OCI-LY3 (cell line): ENCODE results near the gene ZNF680.
"Not testable (repeated sequence)": the region's sequence is repeated elsewhere in the genome, so short reads cannot be mapped to it uniquely, and the experiment has no call there.

Experiments used
- H2AFZ ChIP-seq: fragments of 200-600, 300-600 bp; shearing (Covaris generic); 2 replicates; pipeline ENCODE4 v1.6.0; 2014; ENCODE audit warnings: antibody characterized with exemption, low read depth, low read length
- H3K27ac ChIP-seq: fragments of 200-600, 300-600 bp; sonication (generic); 2 replicates; pipeline ENCODE4 v1.5.1; 2014; ENCODE audit warnings: mild to moderate bottlenecking, low read length, moderate library complexity, mixed read lengths
- H3K27me3 ChIP-seq: fragments of 200-600, 300-600 bp; sonication (generic); 2 replicates; pipeline ENCODE4 v1.6.1; 2014; ENCODE audit warnings: low read depth, low read length, mixed read lengths
- H3K36me3 ChIP-seq: fragments of 200-600, 300-600 bp; sonication (generic); replicated peaks from 2 replicates; pipeline ENCODE3; 2014; ENCODE audit warnings: low read depth, low read length, mixed read lengths
- H3K4me1 ChIP-seq: fragments of 300-600, 200-600 bp; sonication (generic); 2 replicates; pipeline ENCODE4 v1.6.1; 2014; ENCODE audit warnings: low read length, mixed read lengths
- H3K4me2 ChIP-seq: fragments of 200-600, 300-600 bp; sonication (generic); 2 replicates; pipeline ENCODE4 v1.6.1; 2014; ENCODE audit warnings: low read length, mixed read lengths
- H3K4me3 ChIP-seq: fragments of 300-600, 200-600 bp; sonication (generic); 2 replicates; pipeline ENCODE4 v1.5.1; 2014; ENCODE audit warnings: antibody characterized with exemption, mild to moderate bottlenecking, low read length, moderate library complexity
- H3K79me2 ChIP-seq: fragments of 300-600, 200-600 bp; shearing (Covaris generic); 2 replicates; pipeline ENCODE4 v1.6.1; 2014; ENCODE audit warnings: mild to moderate bottlenecking, low read length, mixed read lengths
- H3K9ac ChIP-seq: fragments of 300-600, 200-600 bp; shearing (Covaris generic); 2 replicates; pipeline ENCODE4 v1.6.0; 2014; ENCODE audit warnings: mild to moderate bottlenecking, low read length, moderate library complexity
- H3K9me3 ChIP-seq: fragments of 200-600, 300-600 bp; shearing (Covaris generic); 2 replicates; pipeline ENCODE4 v1.6.1; 2014; ENCODE audit warnings: low read length, mixed read lengths; ENCODE audit not compliant: insufficient read depth
- H4K20me1 ChIP-seq: fragments of 200-600, 300-600 bp; sonication (generic); 2 replicates; pipeline ENCODE4 v1.6.1; 2016; ENCODE audit warnings: low read length, mixed read lengths; ENCODE audit not compliant: insufficient read depth
- EZH2phosphoT487 ChIP-seq: fragments of 200-600 bp; shearing (Covaris generic); IDR thresholded peaks from 2 replicates; pipeline ENCODE4 v1.6.1; 2018; ENCODE audit warnings: antibody characterized with exemption, mixed run types, low read depth
- TF ChIP-seq, protein P1 (sequence below): fragments of 200-600, 300-600 bp; sonication (generic); IDR thresholded peaks from 2 replicates; pipeline ENCODE4 v1.5.1; 2014; ENCODE audit warnings: antibody characterized with exemption, low read length, low read depth

Gene ZNF680

DNA sequence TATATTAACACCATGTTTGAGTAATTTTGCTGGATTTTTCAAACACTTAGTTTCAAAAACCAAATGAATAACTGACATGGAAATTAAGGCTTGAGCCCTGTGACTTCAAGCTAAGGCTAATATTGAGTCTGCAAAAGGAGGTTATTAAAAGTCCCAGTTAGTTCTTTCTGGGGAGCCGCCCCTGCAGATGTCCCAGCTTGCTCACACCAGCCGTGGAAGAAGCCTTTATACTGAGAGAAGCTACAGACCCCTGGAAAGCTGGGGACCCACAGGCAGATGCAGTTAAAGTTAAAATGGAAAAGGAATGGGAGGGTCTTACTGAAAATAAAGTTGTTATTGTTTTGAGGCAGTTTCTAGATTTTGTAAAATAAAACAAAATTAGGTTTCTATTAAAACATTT is 18.5 kb upstream of the ZNF680 start:
- H3K4me3 ChIP-seq, result no peak overlapping the region
- no peaks in the 10 kb centered on the region for H3K79me2 ChIP-seq

DNA sequence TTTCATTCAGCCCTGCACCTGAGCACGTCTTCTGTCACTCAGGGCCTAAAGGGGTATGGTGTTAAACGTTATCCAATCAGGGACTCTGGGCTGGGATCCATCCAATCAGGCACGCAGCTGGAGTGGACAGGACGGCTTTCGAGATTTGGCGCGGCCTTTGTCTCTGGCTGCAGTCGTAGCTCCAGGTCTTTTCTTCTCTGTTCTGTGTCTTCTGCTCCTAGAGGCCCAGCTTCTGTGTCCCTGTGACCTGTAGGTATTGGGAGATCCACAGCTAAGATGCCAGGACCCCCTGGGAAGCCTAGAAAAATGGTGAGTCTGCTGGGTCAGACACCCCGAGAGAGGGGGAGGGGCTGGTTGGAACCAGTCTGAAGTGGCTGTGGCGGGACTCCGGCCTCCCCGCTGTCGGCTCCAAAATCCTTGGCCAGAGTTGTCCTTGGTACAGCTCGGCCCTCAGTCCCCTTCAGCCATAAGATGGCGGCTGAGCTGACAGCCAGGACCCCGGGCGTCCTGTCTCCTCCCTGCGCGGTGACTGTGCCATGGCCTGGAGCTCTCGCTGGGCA is 11.7 kb upstream of the ZNF680 start:
- no peak overlapping the region for H3K9ac ChIP-seq
- no peak overlapping the region for H3K27ac ChIP-seq
- H4K20me1 ChIP-seq, result no peaks in the 10 kb centered on the region
- H3K4me3 ChIP-seq, result no peak overlapping the region
- no peaks in the 10 kb centered on the region for H3K36me3 ChIP-seq
- 0 out of 2 replicates have a peak, but pooled peaks cover 2% of the 10 kb centered on the region for H3K9me3 ChIP-seq
- no peaks in the 10 kb centered on the region for H3K4me1 ChIP-seq
- H2AFZ ChIP-seq, result no peak overlapping the region
- no peaks in the 10 kb centered on the region for H3K79me2 ChIP-seq
- no peak for TF ChIP-seq EZH2phosphoT487
- TF ChIP-seq, protein P1, sequence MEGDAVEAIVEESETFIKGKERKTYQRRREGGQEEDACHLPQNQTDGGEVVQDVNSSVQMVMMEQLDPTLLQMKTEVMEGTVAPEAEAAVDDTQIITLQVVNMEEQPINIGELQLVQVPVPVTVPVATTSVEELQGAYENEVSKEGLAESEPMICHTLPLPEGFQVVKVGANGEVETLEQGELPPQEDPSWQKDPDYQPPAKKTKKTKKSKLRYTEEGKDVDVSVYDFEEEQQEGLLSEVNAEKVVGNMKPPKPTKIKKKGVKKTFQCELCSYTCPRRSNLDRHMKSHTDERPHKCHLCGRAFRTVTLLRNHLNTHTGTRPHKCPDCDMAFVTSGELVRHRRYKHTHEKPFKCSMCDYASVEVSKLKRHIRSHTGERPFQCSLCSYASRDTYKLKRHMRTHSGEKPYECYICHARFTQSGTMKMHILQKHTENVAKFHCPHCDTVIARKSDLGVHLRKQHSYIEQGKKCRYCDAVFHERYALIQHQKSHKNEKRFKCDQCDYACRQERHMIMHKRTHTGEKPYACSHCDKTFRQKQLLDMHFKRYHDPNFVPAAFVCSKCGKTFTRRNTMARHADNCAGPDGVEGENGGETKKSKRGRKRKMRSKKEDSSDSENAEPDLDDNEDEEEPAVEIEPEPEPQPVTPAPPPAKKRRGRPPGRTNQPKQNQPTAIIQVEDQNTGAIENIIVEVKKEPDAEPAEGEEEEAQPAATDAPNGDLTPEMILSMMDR, result no peak
- H3K27me3 ChIP-seq, result no peaks in the 10 kb centered on the region
- no peak overlapping the region for H3K4me2 ChIP-seq

More for the DNA sequence above, 18.5 kb upstream of the ZNF680 start:
- H2AFZ ChIP-seq, result no peak overlapping the region
- H3K4me2 ChIP-seq, result no peak overlapping the region
- no peak overlapping the region for H3K27ac ChIP-seq
- 0 out of 2 replicates have a peak, but pooled peaks cover 4% of the 10 kb centered on the region for H3K9me3 ChIP-seq
- H3K27me3 ChIP-seq, result no peaks in the 10 kb centered on the region
- no peak for TF ChIP-seq EZH2phosphoT487
- TF ChIP-seq, protein P1, result no peak
- no peak overlapping the region for H3K9ac ChIP-seq
- H3K4me1 ChIP-seq, result no peaks in the 10 kb centered on the region
- H4K20me1 ChIP-seq, result no peaks in the 10 kb centered on the region
- no peaks in the 10 kb centered on the region for H3K36me3 ChIP-seq

DNA sequence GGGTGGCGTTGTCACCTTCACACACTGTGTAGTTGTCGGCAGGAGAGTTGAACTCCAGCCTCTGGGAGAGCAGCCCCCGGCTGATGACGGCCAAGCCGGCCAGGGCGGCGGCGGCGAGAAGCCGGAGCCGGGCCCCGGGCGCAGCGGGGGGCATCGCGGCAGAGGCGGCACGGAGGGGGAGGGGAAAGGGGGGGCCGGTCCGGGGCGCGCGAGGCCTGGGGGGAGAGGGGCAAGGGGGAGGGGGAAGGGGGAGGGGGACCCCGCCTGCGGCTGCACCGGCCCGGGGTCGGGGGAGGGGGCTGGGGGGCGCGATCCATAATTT is 7.4 kb upstream of the ZNF680 start:
- H2AFZ ChIP-seq, H4K20me1 ChIP-seq, H3K4me3 ChIP-seq, H3K79me2 ChIP-seq, H3K9ac ChIP-seq, H3K27ac ChIP-seq, H3K4me2 ChIP-seq, H3K9me3 ChIP-seq, H3K4me1 ChIP-seq, H3K36me3 ChIP-seq, H3K27me3 ChIP-seq: not testable (repeated sequence)

DNA sequence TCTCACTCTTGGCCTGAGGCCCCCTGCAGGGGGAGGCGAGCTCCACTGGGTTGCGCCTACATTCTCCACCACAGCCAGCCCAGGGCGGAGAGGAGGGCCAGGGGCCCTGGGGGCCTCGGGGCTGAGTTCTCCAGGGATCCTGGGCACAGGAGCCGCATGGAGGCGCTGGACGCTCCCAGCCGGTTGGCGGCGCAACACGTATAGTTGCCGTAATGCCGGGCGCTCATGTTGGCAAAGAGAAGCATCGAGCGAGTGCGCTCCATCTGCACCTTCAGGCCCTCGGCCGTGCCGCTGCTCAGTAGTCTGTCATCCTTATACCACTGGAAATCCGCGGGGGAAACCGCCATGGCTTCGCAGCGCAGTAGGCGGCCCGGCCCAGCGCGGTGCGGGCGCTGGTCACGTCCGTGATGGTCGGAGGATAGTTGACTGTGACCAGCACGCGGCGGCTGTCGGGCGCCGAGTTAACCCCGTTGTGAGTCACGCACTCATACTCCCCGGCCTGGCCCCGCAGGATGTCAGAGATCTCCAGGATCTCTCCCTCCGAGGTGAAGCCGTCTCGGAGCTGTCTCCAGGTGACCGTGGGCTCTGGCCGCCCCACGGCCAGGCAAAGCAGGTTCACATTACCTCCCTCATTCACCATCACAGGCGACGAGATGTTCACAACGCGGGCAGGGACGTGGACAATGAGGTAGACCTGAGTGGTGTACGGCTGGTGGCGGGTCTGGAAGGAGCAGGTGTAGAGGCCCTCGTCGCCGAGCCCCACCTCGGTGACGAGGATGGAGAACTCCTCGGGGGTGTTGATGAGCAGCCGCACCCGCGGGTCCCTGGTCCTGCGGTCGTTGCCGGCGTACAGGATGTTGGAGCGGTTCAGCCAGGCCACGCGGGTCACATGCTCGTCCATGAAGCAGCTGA is 6.8 kb upstream of the ZNF680 start:
- H3K4me2 ChIP-seq, H3K36me3 ChIP-seq, H3K4me1 ChIP-seq, H2AFZ ChIP-seq, H4K20me1 ChIP-seq, H3K9ac ChIP-seq, H3K27me3 ChIP-seq, H3K27ac ChIP-seq, H3K9me3 ChIP-seq, H3K4me3 ChIP-seq, H3K79me2 ChIP-seq: not testable (repeated sequence)

DNA sequence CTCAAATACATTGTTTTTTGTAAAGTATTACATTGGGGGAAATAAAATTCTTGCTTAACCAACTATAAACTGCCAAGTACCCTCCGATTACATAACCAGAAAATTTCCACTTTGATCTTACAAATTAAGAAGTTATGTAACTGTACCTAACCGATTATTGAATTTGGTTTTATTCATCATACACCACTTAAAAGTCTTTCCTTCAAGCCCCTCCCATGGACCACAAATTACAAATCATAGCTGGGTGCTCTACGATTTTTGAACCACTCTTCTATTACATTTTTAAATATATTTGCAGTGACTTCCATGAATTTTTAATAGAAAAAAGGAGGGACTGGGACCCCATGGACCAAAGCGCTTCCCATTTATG is 630 bp downstream of the ZNF680 start:
- peak overlapping the region; percentile 63; the same call in 1 of the 2 replicates for H3K27ac ChIP-seq

More for the DNA sequence above, 630 bp downstream of the ZNF680 start:
- peak overlapping the region; percentile 91 for H3K4me3 ChIP-seq
- no peaks in the 10 kb centered on the region for H3K27me3 ChIP-seq
- H3K9ac ChIP-seq, result peak overlapping the region; percentile 90
- peaks cover 53% of the 10 kb centered on the region for H3K79me2 ChIP-seq
- 0 out of 2 replicates have a peak overlapping the region, but pooled peaks have one; percentile 51 for H2AFZ ChIP-seq
- H3K4me2 ChIP-seq, result peak overlapping the region; percentile 80
- H3K4me1 ChIP-seq, result no peaks in the 10 kb centered on the region
- peaks cover 35% of the 10 kb centered on the region for H3K36me3 ChIP-seq
- H3K9me3 ChIP-seq, result peaks cover 4% of the 10 kb centered on the region; the same call in 1 of the 2 replicates
- no peak for TF ChIP-seq EZH2phosphoT487
- TF ChIP-seq, protein P1, result no peak
- H4K20me1 ChIP-seq, result no peaks in the 10 kb centered on the region
